A172 (cell line): Measurements from ENCODE around the gene CRELD1. TPM values are rescaled to one million over a fixed set of nuclear protein-coding genes. Genes with fewer than 3 reads are reported as not detected.

Experiments
- DNase-seq: peaks from one replicate; pipeline ENCODE4 v3.0.0-alpha.2; 2015; ENCODE audit warnings: low spot score
- total RNA-seq: library from RNA; depleted of rRNA; stranded (reverse); fragments of >200 nt; shearing (Covaris generic); gene quantifications from 2 replicates; pipeline ENCODE4 v1.2.3, GENCODE V29; 2014

CRELD1 gene
- total RNA-seq, 1 experiment from 2014 or later, result 16.1 TPM

GRCh38 chr3:9903904-9904303, 29.7 kb upstream of the CRELD1 start:
- no peak for DNase-seq

- no peak for DNase-seq
Measured at GRCh38 chr3:9906480-9906879, 27.2 kb upstream of the CRELD1 start.

- DNase-seq, result no peak
Measured at GRCh38 chr3:9908286-9908685, 25.3 kb upstream of the CRELD1 start.

- DNase-seq, result no peak
Measured at GRCh38 chr3:9909221-9910013, 24.2 kb upstream of the CRELD1 start.

- no peak for DNase-seq
Measured at GRCh38 chr3:9911863-9912262, 21.8 kb upstream of the CRELD1 start.

- DNase-seq, result peak; percentile 59
Measured at GRCh38 chr3:9912294-9912935, 21.2 kb upstream of the CRELD1 start.

- DNase-seq, result no peak
Measured at GRCh38 chr3:9913601-9914000, 20.0 kb upstream of the CRELD1 start.

- DNase-seq, result no peak
Measured at GRCh38 chr3:9914011-9914410, 19.6 kb upstream of the CRELD1 start.

GRCh38 chr3:9914559-9915253, 18.9 kb upstream of the CRELD1 start:
- DNase-seq, result no peak

- peak; percentile 39 for DNase-seq
Measured at GRCh38 chr3:9915254-9916141, 18.1 kb upstream of the CRELD1 start.

- DNase-seq, result no peak
Measured at GRCh38 chr3:9916346-9916733, 17.3 kb upstream of the CRELD1 start.

- DNase-seq, result peak; percentile 96
Measured at GRCh38 chr3:9916734-9917680, 16.6 kb upstream of the CRELD1 start, which contains the start of gene IL17RC. Gene IL17RC (plus strand): TSS chr3:9917098. CDS start chr3:9917316, 218 bp downstream.

GRCh38 chr3:9917820-9918219, 15.8 kb upstream of the CRELD1 start:
- no peak for DNase-seq

- no peak for DNase-seq
Measured at GRCh38 chr3:9918261-9919038, 15.2 kb upstream of the CRELD1 start.

- no peak for DNase-seq
Measured at GRCh38 chr3:9928158-9928557, 5.5 kb upstream of the CRELD1 start.

GRCh38 chr3:9930804-9931418, 2.7 kb upstream of the CRELD1 start:
- DNase-seq, result no peak

GRCh38 chr3:9932535-9932842, 1.1 kb upstream of the CRELD1 start:
- no peak for DNase-seq

- peak; percentile 65 for DNase-seq
Measured at GRCh38 chr3:9932843-9933560, 632 bp upstream of the CRELD1 start.

GRCh38 chr3:9934235-9934621, 594 bp downstream of the CRELD1 start:
- no peak for DNase-seq
